TTC549 (cell line): ENCODE measurements around the gene RHBDF2.

Experiments
- FAIRE-seq: peaks from 2 replicates; lab custom pipeline; 2012; peaks lifted over from hg19 to GRCh38; lab: Jason Lieb, UNC

Gene RHBDF2

DNA sequence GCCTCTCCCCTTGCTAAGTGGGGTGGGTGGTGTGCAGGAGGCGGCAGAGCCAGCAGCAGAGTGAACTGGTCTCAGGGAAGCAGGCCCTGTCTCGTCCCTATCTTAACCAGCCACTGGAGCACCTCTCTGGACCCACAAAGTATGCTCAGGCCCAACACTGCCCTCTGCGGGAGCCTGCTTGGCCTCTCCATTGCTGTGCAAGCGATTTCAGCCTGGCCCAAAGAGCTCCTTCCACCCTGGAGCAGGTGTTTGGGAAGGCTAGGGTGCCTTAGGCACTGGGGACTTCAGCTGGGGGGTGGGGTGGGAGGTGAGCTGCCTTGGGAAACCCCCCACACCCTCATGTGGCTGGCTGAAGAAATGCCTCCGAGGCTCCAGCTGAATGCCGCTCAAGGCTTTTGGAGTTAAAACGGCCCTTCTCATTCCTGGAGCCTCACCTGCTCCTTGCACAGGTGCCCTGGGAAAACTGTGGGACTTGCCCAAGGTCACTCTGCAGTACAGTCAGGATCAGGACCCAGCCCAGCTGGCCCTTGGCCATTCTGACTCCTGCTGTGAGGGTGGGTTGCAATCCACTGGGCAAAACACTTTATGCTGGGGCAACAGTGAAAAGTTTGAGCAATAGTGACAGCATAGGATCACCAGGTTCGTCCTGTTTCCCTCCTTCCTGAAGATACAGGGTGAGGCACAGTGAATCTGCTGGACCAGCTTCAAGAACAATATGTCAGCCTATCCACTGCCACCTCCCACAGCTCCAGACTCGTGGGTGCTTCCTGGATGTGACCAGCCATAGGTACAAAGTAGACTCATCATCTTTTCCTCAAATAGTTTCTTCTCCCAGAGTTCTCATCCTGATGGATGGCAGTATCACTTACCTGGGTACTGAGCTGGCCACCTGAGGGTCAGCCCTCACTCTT lies 42.4 kb downstream of the RHBDF2 start:
- FAIRE-seq: no peak

DNA sequence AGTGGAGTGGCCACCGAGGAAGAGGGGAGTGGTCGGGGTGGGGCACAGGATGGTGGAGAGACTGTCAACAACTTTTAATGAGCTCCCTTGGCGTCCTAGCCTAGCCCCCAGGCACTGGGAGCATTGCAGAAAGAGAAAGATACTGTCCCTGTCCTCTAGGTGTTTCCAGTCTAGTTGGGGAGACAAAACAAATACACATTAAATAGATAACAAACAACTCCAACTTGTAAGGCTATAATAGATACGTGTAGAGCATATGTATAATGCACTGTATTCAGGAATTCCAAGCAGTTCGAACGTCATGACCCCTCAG lies 47.8 kb downstream of the RHBDF2 start:
- FAIRE-seq: no peak

DNA sequence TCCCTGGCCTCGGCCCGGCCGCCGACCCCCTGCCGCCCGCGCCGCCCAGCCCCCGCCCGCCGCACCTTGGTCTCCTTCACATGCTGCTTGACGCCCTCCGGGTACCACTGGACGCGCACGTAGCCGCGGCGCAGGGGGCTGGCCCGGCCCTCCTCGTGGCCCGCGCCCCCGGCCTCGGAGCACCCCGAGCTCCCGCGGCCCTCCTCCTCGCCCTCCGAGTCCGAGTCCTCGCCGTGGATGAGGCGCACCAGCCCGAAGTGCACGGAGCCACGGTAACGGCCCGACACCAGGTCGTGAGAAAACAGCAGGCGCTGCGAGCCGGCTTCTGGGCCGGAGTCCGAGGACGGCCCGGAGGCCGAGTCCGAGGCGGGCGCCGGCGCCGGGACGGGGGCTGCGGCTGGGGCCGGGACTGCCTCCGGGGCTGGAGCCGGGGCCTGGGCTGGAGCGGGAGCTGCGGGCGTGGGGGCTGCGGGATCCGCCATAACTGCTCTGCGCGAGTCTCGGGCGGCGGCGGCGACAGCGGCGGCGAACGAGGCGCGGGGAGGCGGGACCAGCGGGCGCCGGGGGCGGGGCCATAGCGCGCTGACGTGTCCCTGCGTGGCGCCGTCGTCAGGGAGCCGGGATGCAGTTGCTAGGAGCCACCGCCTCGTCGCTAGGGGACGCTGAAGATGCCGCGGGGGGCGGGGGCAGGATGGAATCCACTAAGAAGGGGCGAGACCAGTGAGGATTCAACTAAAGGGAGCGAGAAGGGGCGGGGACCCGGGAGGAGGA lies 48.4 kb downstream of the RHBDF2 start, which contains the start of gene UBE2O:
UBE2O (minus strand) TSS at position 493 of the 771 bp plus-strand sequence; CDS start at position 482, 11 bp downstream.
- no peak for FAIRE-seq

DNA sequence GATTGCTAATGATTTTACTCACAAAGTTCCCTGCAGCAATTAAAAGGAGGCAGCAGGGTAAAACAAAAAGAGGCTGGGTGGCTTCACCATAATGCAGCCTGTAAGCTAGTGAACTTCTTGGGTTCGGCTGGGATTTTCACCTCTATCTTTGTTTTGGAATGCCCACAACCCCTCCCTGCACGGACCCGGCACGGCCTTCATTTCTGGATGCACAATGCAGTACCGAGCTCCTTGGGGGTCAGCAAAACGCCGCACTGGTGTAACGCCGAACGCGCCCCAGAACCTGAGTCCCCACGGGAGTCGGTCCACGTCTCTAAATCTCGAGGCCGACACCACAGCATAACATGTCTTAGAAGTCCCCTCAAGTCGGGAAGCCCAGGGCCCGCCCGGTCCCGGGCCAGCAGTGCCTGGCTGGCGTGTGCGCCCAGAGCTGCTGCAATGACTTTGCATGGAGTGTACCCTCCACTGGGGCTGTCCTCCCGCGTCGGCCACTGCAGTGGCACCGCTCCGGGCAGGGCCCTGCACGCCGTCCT lies 49.0 kb downstream of the RHBDF2 start:
- no peak for FAIRE-seq

DNA sequence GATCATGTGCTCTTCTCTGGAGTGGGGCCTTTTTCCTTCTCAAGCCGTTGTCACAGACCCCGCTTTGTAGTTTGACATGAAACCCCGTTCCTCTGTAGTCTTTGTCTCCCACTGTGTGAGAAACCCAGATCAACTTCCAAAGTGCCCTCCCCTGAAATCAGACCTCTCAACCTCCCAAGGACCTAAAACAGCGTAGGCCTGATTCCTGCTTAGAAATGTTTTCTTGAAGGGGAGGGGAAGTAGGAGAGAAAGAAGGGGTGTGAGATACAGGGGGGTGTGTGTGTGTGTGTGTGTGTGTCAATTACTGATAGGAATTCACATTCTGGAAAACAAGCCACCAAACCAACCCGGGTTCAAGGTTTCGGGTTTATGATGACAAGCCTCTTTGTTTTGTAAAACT lies 49.7 kb downstream of the RHBDF2 start:
- FAIRE-seq: no peak

DNA sequence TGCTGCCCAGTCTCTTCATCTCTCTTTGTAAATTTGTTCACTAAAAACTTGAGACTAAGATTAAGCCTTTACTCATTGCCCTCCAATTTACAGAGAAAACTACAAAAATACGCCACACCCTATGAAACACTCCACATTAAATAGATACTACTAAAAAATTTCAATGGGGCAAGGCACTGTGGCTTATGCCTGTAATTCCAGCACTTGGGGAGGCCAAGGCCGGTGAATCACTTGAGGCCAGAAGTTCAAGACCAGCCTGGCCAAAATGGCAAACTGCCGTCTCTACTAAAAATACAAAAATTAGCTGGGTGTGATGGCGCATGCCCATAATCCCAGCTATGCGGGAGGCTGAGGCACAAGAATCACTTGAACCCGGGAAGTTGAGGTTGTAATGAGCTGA lies 52.1 kb downstream of the RHBDF2 start:
- FAIRE-seq: no peak

DNA sequence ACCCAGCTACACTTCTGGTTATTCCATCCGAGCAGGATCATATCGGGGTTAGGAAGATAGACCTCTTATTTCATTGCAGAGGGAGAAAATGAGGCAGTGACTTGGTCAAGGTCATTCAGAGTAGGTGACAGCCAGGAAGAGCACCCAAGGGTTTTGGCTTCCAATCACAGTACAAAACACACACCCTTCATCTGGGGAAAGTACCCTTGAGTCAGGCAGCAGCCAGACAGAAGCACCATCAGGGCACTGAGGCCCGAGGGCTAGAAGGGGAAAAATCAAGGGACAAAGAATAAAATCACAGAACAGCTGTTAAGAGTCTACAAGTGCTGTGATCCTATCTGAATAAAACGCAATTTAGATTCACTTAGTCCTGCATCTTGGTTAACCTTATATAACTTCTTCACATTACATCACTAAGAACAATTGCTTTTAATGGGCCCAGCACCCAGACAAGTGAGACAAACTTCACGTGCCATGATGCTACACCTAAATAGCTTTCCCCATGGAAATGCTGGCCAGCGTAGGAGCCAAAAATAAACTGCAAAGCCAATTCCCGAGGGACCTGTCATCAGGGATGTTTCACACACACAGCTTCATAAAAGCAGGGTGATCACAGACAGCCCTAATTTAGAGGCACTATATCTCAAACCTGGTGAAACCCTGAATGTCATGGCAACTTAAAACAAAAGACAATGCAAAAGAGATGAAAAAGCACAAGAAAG lies 53.1 kb downstream of the RHBDF2 start:
- no peak for FAIRE-seq

DNA sequence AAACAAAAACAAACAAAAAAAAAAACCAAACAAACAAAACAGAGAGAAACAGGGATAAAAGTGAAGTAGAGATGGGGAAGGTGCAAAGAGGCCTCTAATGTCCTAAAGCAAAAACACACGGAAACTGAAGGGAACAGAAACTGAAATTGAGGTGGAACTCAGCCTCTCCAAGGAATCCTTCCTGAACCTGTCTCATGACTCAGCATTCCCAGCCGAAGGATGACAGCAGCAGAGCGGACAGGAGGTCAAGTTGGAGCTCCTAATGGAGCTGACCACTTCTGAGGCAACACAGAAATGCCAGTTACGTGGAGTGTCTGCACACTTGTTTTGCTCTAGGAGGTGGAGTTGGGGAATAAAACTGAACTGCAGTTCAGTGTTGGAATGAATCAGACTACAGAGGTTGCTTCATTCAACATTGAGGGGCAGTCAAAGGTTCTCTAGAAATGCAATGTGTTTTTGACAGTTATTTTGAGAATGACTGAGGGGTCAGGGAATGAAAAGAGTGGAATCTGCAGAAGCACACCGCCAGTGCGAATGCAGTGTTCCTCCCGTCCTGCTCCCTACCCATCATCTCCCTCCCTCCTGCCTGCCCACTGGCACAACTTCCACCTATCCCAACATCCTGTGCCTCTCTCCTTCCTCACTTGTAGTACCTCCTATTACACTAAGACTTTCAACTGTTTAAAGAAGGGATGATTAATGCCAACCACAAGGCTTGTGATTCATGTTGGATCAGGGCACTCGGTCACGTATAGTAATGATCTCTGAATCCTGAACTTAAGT lies 54.6 kb downstream of the RHBDF2 start:
- no peak for FAIRE-seq

DNA sequence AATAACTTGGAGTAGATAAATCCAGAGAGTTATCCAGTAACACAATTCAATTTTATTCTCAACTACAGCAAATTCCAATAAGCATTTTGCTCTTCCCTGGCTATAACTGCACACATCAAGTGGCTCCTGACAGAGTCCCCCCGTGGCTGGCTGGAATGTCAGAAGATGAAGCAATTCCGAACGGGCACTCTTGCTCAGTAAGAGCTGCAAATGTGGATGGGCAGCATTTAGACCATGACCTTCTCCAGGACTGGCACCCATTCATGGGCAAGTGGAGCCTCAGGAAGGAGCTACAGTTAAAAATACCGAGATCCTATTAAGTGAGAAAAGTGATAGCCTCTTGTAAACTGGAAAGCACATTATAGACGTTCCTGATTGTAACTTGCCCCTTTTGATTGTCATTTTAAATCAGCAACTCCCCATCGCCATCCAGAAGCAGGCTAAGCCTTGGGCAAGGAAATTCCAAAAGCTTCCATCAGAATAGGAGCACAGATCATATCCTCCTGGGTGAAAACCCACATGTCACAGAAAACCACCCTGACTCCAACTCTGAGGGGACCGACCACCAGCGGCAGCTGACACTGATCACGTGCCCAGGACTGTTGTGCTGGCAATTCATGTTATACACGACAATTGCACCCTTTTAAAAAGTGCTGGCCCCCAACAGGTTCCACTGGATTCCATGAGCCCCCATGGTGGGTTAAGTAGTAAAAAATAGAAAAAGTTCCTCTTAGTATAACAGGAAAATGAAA lies 55.4 kb downstream of the RHBDF2 start:
- no peak for FAIRE-seq

DNA sequence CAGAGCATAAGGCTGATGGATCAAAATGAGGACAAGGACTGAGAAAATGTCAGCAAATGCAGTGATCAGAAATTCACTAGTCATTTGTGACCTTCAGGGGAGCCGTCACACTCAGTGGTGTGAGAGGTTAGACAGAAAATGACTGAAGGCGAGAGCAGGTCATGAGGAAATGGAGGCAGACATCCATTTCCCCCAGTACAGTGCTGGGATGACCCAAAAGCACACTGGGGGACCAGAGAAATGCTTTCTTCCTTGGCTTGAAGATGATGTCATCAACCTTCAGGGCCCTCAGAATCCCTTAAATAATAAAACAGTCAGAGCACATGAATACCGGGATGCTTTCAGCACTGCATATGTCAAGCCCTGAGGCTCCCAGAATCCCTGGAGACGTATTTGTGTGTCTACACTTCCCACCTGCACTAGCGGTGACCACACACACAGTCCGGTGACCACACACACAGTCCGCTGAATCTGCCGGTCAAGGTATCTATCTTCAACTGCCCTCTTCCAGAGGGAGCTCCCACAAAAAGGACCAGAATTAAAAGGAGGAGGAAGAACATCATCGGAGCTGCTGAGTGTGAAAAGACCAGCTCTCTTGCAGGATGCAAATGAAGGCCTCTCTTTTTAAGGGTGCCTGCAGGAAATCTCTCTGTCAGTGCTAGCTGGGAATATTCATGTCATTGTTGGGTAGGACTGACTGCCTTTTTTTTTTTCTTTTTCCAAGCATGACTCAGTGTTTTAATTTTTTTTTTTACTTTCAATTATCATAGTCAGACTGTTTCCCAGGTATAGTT lies 56.5 kb downstream of the RHBDF2 start:
- FAIRE-seq: no peak

DNA sequence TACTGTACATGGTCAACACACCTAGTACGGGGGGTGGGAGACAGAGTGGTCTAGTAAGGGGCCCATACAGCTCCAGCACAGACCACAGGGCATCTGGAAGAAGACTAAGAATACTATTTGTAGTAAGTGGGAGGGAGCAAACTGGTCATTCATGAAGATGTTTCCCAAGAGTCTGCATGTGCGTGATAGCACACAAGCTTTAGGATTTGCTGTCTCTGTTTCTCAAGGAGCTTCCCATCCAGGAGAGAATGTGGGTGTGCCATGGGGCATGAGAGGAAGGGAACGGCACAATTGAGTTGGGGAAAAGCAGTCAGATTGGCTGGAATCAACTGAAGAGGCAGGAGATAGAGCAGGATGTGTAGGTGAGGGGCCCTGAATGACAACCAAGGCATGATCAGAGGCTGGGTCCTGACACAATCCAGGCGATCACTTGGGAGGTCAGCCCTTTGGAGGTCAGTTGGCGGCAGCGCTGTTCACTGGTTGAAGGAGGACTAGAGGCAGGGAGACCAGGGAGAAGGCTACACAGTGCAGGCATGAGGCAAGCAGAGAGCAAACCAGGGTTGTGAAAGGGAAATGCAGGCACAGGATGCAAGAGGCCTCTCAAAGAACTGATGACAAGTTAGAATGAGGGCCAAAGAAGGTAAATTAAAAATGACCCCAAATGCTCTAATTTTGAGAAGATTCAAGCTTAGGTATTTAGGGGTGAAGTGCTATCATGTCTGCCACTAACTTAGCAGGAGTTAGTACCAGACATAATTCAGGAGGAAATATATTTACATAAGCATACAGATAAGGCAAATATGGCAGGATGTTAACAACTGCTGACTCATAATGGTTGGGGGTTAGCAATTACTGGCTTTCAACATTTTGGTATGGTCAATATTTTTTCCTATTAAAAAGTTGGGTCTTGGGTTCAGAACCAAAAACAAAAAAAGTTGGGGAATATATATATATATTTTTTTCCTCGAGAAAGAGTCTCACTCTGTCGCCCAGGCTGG lies 58.6 kb downstream of the RHBDF2 start:
- FAIRE-seq: no peak

DNA sequence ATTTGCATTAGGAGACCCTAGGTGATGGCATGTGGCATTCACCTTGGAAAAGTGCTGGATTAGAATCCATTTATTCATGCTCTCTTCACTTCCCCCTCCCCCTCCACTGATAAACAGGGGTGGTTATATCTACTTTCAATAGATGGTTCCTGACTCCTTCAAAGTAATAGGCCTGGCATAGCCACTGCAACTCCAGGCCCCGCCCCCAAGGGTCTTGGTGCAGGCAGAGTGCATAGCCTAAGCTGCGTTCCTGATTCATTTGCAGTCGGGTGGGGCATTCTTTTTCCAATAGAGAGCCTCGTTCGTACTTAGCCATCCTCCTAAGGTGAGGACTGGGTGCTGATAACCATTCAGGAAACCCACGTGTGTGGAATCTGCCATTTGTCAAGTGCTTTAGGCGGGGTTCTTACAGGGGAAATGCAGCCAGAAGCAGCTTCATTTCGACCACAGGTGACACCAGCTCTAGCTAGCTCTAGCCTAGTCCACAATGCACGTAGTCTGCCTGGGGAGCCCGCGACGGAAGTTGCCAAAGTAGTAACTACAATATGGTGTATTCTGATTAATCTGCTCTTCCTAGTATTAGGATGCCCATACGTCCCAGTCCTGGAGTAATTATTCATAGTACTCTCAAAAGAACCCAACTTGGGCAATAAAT lies 59.4 kb downstream of the RHBDF2 start:
- FAIRE-seq: no peak

DNA sequence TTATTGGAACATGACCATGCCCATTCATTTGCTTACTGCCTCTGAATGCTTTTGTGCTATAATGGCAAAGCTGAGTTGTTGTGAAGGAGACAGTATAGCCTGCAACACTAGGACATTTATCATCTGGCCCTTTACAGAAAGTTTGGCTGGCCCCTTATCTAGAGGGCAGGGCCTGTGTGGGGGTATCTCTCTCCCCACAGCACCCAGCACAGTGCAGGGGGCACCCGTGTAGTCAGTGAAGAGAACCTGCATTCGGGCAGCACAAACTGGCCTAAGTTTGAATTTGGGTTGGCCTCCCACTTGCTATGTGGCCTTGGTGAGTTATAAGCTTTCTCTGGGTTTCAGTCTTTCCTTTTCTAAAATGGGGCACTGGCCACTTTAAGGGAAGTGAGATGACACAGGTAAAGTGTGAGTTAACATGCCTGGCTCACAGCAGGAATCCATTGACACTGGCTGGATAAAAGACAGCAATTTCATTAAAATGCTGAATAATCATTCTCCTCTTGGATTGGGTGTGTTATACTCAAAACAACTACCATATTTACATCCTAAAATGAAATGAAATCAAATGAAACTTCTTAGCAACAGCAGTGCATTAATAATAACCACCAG lies 60.4 kb downstream of the RHBDF2 start:
- no peak for FAIRE-seq

DNA sequence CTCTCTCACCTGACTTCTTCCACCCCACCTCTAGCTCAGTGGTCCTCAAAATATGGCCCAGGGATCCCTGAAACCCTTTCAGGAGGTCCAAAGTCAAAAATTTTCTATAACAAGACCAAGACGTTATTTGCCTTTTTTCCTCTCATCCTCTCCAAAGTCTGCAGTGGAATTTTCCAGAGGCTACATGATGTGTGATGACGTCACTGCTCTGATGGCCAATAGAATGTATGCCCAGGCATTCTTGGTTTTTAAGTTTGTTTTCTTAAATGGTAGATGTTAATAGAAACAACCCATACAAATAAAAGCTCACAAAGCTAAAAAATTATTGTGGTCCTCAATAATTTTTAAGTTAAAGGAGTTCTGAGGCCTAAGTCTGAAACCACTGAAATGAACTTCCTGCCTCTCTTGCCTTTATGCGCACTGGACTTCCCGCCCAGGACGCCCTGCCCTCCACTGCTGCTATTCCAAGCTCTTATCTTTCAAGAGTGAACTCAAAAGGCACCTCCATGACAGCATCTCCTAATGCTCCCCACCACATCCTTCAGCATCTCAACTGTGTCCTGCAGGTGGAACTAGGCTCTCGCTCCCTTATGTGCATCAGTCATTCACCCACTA lies 61.8 kb downstream of the RHBDF2 start:
- FAIRE-seq: no peak

DNA sequence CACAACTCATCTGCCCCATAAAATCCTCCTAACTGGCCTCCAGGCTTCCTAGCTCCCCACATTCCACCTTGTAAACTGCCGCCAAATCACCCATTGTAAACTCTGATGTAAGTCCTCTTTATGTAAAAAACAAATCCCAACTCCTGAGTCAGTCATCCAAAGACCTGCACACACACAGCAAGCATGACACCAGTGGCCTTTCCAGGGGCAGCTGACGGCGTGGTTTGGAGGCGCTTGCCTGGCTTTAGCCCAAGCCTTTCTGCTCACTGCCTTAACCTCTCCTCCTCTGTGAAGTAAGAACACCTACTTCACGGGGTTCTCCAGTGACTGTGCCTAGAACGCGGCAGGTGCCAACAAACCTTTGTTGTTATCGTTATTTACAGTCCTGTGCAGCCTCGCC lies 62.3 kb downstream of the RHBDF2 start:
- no peak for FAIRE-seq

DNA sequence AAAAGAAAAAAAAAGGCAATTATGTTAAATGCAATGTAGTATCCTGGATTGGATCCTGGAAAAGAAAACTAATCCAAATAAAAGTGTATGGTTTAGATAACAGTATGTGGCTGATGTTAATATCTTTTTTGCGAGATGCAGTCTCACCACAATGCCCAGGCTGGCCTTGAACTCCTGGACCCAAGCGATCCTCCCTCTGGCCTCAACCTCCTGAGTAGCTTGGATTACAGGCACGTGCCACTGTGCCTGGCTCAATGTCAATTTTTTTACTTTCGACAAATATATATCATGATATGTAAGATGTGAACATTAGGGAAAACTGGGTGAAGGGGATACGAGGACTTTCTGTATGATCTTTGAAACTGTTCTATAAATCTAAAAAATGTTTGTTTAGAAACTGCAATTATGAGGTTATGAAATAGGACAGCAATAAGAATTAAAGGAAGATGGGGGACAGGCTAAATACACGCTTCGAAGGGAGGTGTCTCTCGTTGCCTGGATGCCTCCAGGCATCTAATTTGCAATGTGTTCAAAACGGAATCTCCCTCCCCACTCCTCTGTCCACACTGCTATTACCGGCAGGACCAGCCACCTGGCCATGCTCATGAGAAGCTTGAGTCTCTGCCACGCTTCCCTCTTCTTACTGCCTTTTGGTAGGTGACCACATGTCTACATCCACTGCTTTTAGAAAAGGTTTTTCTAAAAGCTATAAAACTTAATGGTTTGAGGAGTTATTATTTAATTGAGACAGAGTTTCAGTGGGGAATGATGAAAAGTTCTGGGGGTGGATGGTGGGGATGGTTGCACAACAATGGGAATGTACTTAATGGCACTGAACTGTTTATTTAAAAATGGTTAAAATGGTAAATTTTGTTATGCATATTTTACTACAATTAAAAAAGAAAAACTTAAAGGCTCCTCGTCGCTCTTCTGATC lies 63.5 kb downstream of the RHBDF2 start:
- FAIRE-seq: no peak
